Measurements from ENCODE around the gene LRP1-AS.

LRP1-AS gene

GRCh38 chr12:57178213-57178612 is 30.8 kb upstream of the LRP1-AS start:
- Histone ChIP-seq H3K36me3 (ENCODE audit: insufficient read depth, low read length) (peaks cover 85% of the 10 kb centered on the region), H3K9ac (ENCODE audit: low read length) (no peak overlapping the region)

GRCh38 chr12:57177354-57177753 is 29.9 kb upstream of the LRP1-AS start:
- H3K9ac ChIP-seq (ENCODE audit: low read length), result no peak overlapping the region
- peaks cover 8% of the 10 kb centered on the region for H3K4me1 ChIP-seq (ENCODE audit: insufficient read depth, low read length)
- peaks cover 85% of the 10 kb centered on the region for H3K36me3 ChIP-seq (ENCODE audit: insufficient read depth, low read length)
- no peak overlapping the region for H3K4me3 ChIP-seq (ENCODE audit: low read depth in 1 of 2, low read length in 2 of 2)
- H3K27me3 ChIP-seq (ENCODE audit: control insufficient read depth in 1 of 2, insufficient read depth in 2 of 2, low read length in 2 of 2), result no peaks in the 10 kb centered on the region
- H3K27ac ChIP-seq (ENCODE audit: low read depth, low read length), result no peak overlapping the region
- no peaks in the 10 kb centered on the region for H3K9me3 ChIP-seq (ENCODE audit: low read length)

More at GRCh38 chr12:57178213-57178612, 30.8 kb upstream of the LRP1-AS start:
- no peaks in the 10 kb centered on the region for H3K9me3 ChIP-seq (ENCODE audit: low read length)
- peaks cover 8% of the 10 kb centered on the region for H3K4me1 ChIP-seq (ENCODE audit: insufficient read depth, low read length)
- H3K4me3 ChIP-seq (ENCODE audit: low read depth in 1 of 2, low read length in 2 of 2), result no peak overlapping the region
- H3K27ac ChIP-seq (ENCODE audit: low read depth, low read length), result no peak overlapping the region
- H3K27me3 ChIP-seq (ENCODE audit: control insufficient read depth in 1 of 2, insufficient read depth in 2 of 2, low read length in 2 of 2), result no peaks in the 10 kb centered on the region

GRCh38 chr12:57176846-57177245 is 29.4 kb upstream of the LRP1-AS start:
- Histone ChIP-seq H3K4me3 (ENCODE audit: low read depth in 1 of 2, low read length in 2 of 2) (no peak overlapping the region), H3K9me3 (ENCODE audit: low read length) (no peaks in the 10 kb centered on the region), H3K9ac (ENCODE audit: low read length) (no peak overlapping the region), H3K36me3 (ENCODE audit: insufficient read depth, low read length) (peaks cover 80% of the 10 kb centered on the region), H3K27me3 (ENCODE audit: control insufficient read depth in 1 of 2, insufficient read depth in 2 of 2, low read length in 2 of 2) (no peaks in the 10 kb centered on the region), H3K27ac (ENCODE audit: low read depth, low read length) (no peak overlapping the region), H3K4me1 (ENCODE audit: insufficient read depth, low read length) (peaks cover 8% of the 10 kb centered on the region)

- Histone ChIP-seq H3K9ac (ENCODE audit: low read length) (no peak overlapping the region), H3K36me3 (ENCODE audit: insufficient read depth, low read length) (peaks cover 73% of the 10 kb centered on the region), H3K27ac (ENCODE audit: low read depth, low read length) (no peak overlapping the region), H3K9me3 (ENCODE audit: low read length) (no peaks in the 10 kb centered on the region), H3K27me3 (ENCODE audit: control insufficient read depth in 1 of 2, insufficient read depth in 2 of 2, low read length in 2 of 2) (no peaks in the 10 kb centered on the region), H3K4me1 (ENCODE audit: insufficient read depth, low read length) (peaks cover 8% of the 10 kb centered on the region), H3K4me3 (ENCODE audit: low read depth in 1 of 2, low read length in 2 of 2) (no peak overlapping the region)
These were observed 28.7 kb upstream of the LRP1-AS start for GRCh38 chr12:57176139-57176477.

- H3K27me3 ChIP-seq (ENCODE audit: control insufficient read depth in 1 of 2, insufficient read depth in 2 of 2, low read length in 2 of 2), result no peaks in the 10 kb centered on the region
- no peak overlapping the region for H3K27ac ChIP-seq (ENCODE audit: low read depth, low read length)
- H3K4me1 ChIP-seq (ENCODE audit: insufficient read depth, low read length), result peaks cover 8% of the 10 kb centered on the region
- H3K9ac ChIP-seq (ENCODE audit: low read length), result no peak overlapping the region
- no peak overlapping the region for H3K4me3 ChIP-seq (ENCODE audit: low read depth in 1 of 2, low read length in 2 of 2)
- no peaks in the 10 kb centered on the region for H3K9me3 ChIP-seq (ENCODE audit: low read length)
- H3K36me3 ChIP-seq (ENCODE audit: insufficient read depth, low read length), result peaks cover 68% of the 10 kb centered on the region
These were observed 28.2 kb upstream of the LRP1-AS start for GRCh38 chr12:57175428-57176138.

GRCh38 chr12:57173683-57174082 is 26.3 kb upstream of the LRP1-AS start:
- Histone ChIP-seq H3K27me3 (ENCODE audit: control insufficient read depth in 1 of 2, insufficient read depth in 2 of 2, low read length in 2 of 2) (no peaks in the 10 kb centered on the region), H3K4me3 (ENCODE audit: low read depth in 1 of 2, low read length in 2 of 2) (no peak overlapping the region), H3K4me1 (ENCODE audit: insufficient read depth, low read length) (peaks cover 8% of the 10 kb centered on the region), H3K27ac (ENCODE audit: low read depth, low read length) (no peak overlapping the region), H3K36me3 (ENCODE audit: insufficient read depth, low read length) (peaks cover 67% of the 10 kb centered on the region), H3K9ac (ENCODE audit: low read length) (no peak overlapping the region), H3K9me3 (ENCODE audit: low read length) (no peaks in the 10 kb centered on the region)

- H3K36me3 ChIP-seq (ENCODE audit: insufficient read depth, low read length), result peaks cover 69% of the 10 kb centered on the region
- no peak overlapping the region for H3K4me3 ChIP-seq (ENCODE audit: low read depth in 1 of 2, low read length in 2 of 2)
- H3K27ac ChIP-seq (ENCODE audit: low read depth, low read length), result no peak overlapping the region
- peaks cover 8% of the 10 kb centered on the region for H3K4me1 ChIP-seq (ENCODE audit: insufficient read depth, low read length)
- H3K9ac ChIP-seq (ENCODE audit: low read length), result no peak overlapping the region
- no peaks in the 10 kb centered on the region for H3K27me3 ChIP-seq (ENCODE audit: control insufficient read depth in 1 of 2, insufficient read depth in 2 of 2, low read length in 2 of 2)
- H3K9me3 ChIP-seq (ENCODE audit: low read length), result no peaks in the 10 kb centered on the region
These were observed 25.7 kb upstream of the LRP1-AS start for GRCh38 chr12:57173089-57173488.

- H3K9ac ChIP-seq (ENCODE audit: low read length), result no peak overlapping the region
- peaks cover 8% of the 10 kb centered on the region for H3K4me1 ChIP-seq (ENCODE audit: insufficient read depth, low read length)
- H3K4me3 ChIP-seq (ENCODE audit: low read depth in 1 of 2, low read length in 2 of 2), result no peak overlapping the region
- H3K27me3 ChIP-seq (ENCODE audit: control insufficient read depth in 1 of 2, insufficient read depth in 2 of 2, low read length in 2 of 2), result no peaks in the 10 kb centered on the region
- no peak overlapping the region for H3K27ac ChIP-seq (ENCODE audit: low read depth, low read length)
- H3K36me3 ChIP-seq (ENCODE audit: insufficient read depth, low read length), result peaks cover 70% of the 10 kb centered on the region
- no peaks in the 10 kb centered on the region for H3K9me3 ChIP-seq (ENCODE audit: low read length)
These were observed 24.2 kb upstream of the LRP1-AS start for GRCh38 chr12:57171668-57172067.

- H3K4me3 ChIP-seq (ENCODE audit: low read depth in 1 of 2, low read length in 2 of 2), result no peak overlapping the region
- H3K27ac ChIP-seq (ENCODE audit: low read depth, low read length), result no peak overlapping the region
- H3K4me1 ChIP-seq (ENCODE audit: insufficient read depth, low read length), result peaks cover 8% of the 10 kb centered on the region
- no peaks in the 10 kb centered on the region for H3K27me3 ChIP-seq (ENCODE audit: control insufficient read depth in 1 of 2, insufficient read depth in 2 of 2, low read length in 2 of 2)
- no peaks in the 10 kb centered on the region for H3K9me3 ChIP-seq (ENCODE audit: low read length)
- H3K9ac ChIP-seq (ENCODE audit: low read length), result no peak overlapping the region
- H3K36me3 ChIP-seq (ENCODE audit: insufficient read depth, low read length), result peaks cover 69% of the 10 kb centered on the region
These were observed 23.5 kb upstream of the LRP1-AS start for GRCh38 chr12:57170927-57171326.

- Histone ChIP-seq H3K27me3 (ENCODE audit: control insufficient read depth in 1 of 2, insufficient read depth in 2 of 2, low read length in 2 of 2) (no peaks in the 10 kb centered on the region), H3K4me1 (ENCODE audit: insufficient read depth, low read length) (peaks cover 4% of the 10 kb centered on the region), H3K4me3 (ENCODE audit: low read depth in 1 of 2, low read length in 2 of 2) (no peak overlapping the region), H3K36me3 (ENCODE audit: insufficient read depth, low read length) (peaks cover 72% of the 10 kb centered on the region), H3K9me3 (ENCODE audit: low read length) (no peaks in the 10 kb centered on the region), H3K27ac (ENCODE audit: low read depth, low read length) (no peak overlapping the region), H3K9ac (ENCODE audit: low read length) (no peak overlapping the region)
These were observed 23.0 kb upstream of the LRP1-AS start for GRCh38 chr12:57170408-57170807.

GRCh38 chr12:57169969-57170368 is 22.6 kb upstream of the LRP1-AS start:
- no peak overlapping the region for H3K9ac ChIP-seq (ENCODE audit: low read length)
- no peaks in the 10 kb centered on the region for H3K4me1 ChIP-seq (ENCODE audit: insufficient read depth, low read length)
- no peaks in the 10 kb centered on the region for H3K9me3 ChIP-seq (ENCODE audit: low read length)
- peaks cover 72% of the 10 kb centered on the region for H3K36me3 ChIP-seq (ENCODE audit: insufficient read depth, low read length)
- H3K4me3 ChIP-seq (ENCODE audit: low read depth in 1 of 2, low read length in 2 of 2), result no peak overlapping the region
- no peaks in the 10 kb centered on the region for H3K27me3 ChIP-seq (ENCODE audit: control insufficient read depth in 1 of 2, insufficient read depth in 2 of 2, low read length in 2 of 2)
- H3K27ac ChIP-seq (ENCODE audit: low read depth, low read length), result no peak overlapping the region

- Histone ChIP-seq H3K4me3 (ENCODE audit: low read depth in 1 of 2, low read length in 2 of 2) (no peak overlapping the region), H3K9me3 (ENCODE audit: low read length) (no peaks in the 10 kb centered on the region), H3K36me3 (ENCODE audit: insufficient read depth, low read length) (peaks cover 72% of the 10 kb centered on the region), H3K27me3 (ENCODE audit: control insufficient read depth in 1 of 2, insufficient read depth in 2 of 2, low read length in 2 of 2) (no peaks in the 10 kb centered on the region), H3K4me1 (ENCODE audit: insufficient read depth, low read length) (no peaks in the 10 kb centered on the region), H3K9ac (ENCODE audit: low read length) (no peak overlapping the region), H3K27ac (ENCODE audit: low read depth, low read length) (no peak overlapping the region)
These were observed 21.8 kb upstream of the LRP1-AS start for GRCh38 chr12:57169046-57169795.
